WI38 (cell line): ENCODE results near the gene DNAJA4.

Source experiments
- H3K4me3 ChIP-seq: 2 replicates; pipeline ENCODE4 v1.5.1; 2011; ENCODE audit warnings: low read depth, mild to moderate bottlenecking, control low read depth, low read length
- CTCF ChIP-seq: IDR thresholded peaks from 2 replicates; pipeline ENCODE4 v1.5.1; 2012; ENCODE audit warnings: low read depth, mild to moderate bottlenecking, control low read depth, low read length

DNAJA4 gene

GRCh38 chr15:78256044-78256437, 8.3 kb upstream of the DNAJA4 start:
- TF ChIP-seq CTCF, result no peak

GRCh38 chr15:78257681-78258080, 6.7 kb upstream of the DNAJA4 start:
- TF ChIP-seq CTCF, result no peak
- no peak overlapping the region for H3K4me3 ChIP-seq

More at GRCh38 chr15:78256044-78256437, 8.3 kb upstream of the DNAJA4 start:
- no peak overlapping the region for H3K4me3 ChIP-seq

GRCh38 chr15:78259232-78259631, 5.1 kb upstream of the DNAJA4 start:
- no peak overlapping the region for H3K4me3 ChIP-seq
- TF ChIP-seq CTCF, result no peak

- no peak overlapping the region for H3K4me3 ChIP-seq
- TF ChIP-seq CTCF, result no peak
Measured at GRCh38 chr15:78260489-78260888, 3.9 kb upstream of the DNAJA4 start.

- TF ChIP-seq CTCF, result no peak
Measured at GRCh38 chr15:78261062-78261461, 3.3 kb upstream of the DNAJA4 start.

GRCh38 chr15:78263351-78263781, 996 bp upstream of the DNAJA4 start:
- no peak for TF ChIP-seq CTCF
- no peak overlapping the region for H3K4me3 ChIP-seq

More at GRCh38 chr15:78261062-78261461, 3.3 kb upstream of the DNAJA4 start:
- H3K4me3 ChIP-seq, result no peak overlapping the region

GRCh38 chr15:78263907-78264303, 457 bp upstream of the DNAJA4 start:
- H3K4me3 ChIP-seq, result no peak overlapping the region

More at GRCh38 chr15:78263907-78264303, 457 bp upstream of the DNAJA4 start:
- no peak for TF ChIP-seq CTCF
